GM12891 (cell line): ENCODE results near the gene COL17A1.

ENCODE experiments used
- DNase-seq: peaks from one replicate; pipeline ENCODE4 v3.0.0; 2011; ENCODE audit warnings: low spot score; ENCODE audit not compliant: insufficient read length
- FAIRE-seq: peaks from 2 replicates; lab custom pipeline; 2011; peaks lifted over from hg19 to GRCh38; lab: Jason Lieb, UNC
- PAX5 ChIP-seq: IDR thresholded peaks from 2 replicates; pipeline ENCODE4 v1.6.1; 2011; ENCODE audit warnings: low read length, moderate library complexity, mild to moderate bottlenecking; ENCODE audit not compliant: insufficient read depth, severe bottlenecking
- POLR2A ChIP-seq: IDR thresholded peaks from 2 replicates; pipeline ENCODE4 v1.6.1; 2011; ENCODE audit warnings: low read depth, low read length, control low read depth
- POLR2AphosphoS5 ChIP-seq: IDR thresholded peaks from 2 replicates; pipeline ENCODE4 v1.6.1; 2011; ENCODE audit warnings: low read depth, low read length, control low read depth
- POU2F2 ChIP-seq: IDR thresholded peaks from 2 replicates; pipeline ENCODE4 v1.6.1; 2011; ENCODE audit warnings: low read depth, mild to moderate bottlenecking, control low read depth, low read length, moderate library complexity
- SPI1 ChIP-seq: IDR thresholded peaks from 2 replicates; pipeline ENCODE4 v1.6.1; 2011; ENCODE audit warnings: low read depth, low read length, control low read depth
- TAF1 ChIP-seq: IDR thresholded peaks from 2 replicates; pipeline ENCODE4 v1.6.1; 2011; ENCODE audit warnings: low read depth, low read length, control low read depth

The COL17A1 gene

GRCh38 chr10:104036069-104036384 is 49.7 kb downstream of the COL17A1 start:
- FAIRE-seq = no peak
- TF ChIP-seq TAF1 = no peak
- TF ChIP-seq POLR2A = no peak
- TF ChIP-seq PAX5 = no peak
- DNase-seq = no peak

DNA sequence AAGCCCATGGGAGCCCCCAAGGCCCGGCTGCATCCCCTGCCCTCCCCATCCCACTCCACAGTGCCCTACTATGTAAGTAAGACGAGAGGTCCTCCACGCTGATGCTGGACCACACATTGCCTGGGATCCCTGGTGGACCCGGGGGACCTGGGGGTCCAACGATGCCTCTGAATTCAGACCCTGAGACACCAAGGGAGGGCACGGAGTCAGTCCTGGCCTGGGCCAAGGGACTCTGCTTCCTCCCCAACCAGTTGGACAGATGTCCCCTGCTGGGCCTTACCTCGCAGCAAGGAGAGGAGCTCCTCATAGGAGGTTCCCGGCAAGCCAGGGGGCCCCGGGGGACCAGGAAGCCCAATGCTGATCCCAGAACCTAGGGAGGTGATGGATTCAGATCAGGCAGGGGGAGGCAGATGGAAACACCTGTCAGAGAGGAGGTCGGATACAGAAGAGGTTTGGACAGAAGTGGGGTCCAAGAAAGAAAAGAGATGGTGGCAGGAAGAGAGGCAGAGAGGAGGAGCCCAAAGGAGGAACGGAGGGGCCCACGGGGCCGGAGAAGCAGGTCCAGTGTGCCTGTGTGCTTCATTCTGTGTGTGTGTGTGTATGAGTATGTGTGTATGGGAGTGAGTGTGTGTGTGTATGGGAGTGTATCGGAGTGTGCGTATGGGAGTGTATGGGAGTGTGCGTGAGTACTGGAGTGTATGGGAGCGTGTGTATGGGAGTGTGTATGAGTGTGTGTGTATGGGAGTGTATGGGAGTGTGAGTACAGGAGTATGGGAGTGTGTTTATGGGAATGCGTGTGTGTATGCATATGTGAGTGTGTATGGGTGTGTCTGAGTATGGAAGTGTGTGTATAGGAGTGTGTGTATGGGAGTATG is 50.2 kb downstream of the COL17A1 start:
- TF ChIP-seq POLR2AphosphoS5 = no peak
- no peak for TF ChIP-seq SPI1
- no peak for TF ChIP-seq PAX5
- no peak for TF ChIP-seq POLR2A
- no peak for TF ChIP-seq TAF1
- TF ChIP-seq POU2F2 = no peak
- DNase-seq (no peak), FAIRE-seq (peak; percentile 90)

DNA sequence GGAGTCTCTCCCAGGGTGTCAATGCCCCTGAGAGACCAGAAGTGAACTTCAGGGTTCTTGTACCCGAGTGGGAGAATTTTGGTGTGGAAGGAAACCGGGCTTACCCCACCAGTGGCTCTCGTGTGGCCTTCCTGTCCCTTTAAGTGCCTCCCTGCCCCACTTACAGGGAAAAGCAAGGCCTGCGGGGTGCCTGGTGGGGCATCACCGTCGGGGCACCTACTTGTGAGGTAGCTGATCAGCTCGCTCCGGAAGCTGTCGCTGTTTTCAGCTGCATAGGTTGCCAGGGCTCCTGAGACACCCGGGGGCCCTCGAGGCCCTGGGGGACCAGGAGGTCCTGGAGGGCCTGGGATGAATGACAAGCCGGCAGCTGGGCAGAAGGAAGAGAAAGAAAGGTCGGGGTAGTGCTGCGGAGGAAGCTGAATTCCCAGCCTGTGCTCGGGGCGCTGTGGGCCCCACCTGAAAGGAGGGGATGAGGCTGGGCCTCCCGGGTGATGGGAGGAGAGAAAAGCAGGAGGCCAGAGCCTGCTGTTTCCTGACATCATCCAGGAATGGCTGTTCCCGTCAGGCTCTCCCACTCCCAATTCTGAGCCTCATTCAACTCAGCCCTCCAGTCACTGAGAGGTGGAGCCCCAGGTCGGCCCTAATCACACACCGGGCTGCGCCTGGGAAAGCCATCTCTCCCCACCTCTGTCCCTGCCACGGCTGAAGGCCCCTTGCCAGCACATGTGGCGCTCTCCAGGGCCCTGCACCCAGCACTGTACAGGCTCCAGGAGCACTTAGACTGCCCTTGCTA is 51.1 kb downstream of the COL17A1 start:
- no peak for DNase-seq
- FAIRE-seq = no peak
- TF ChIP-seq POU2F2 = no peak
- TF ChIP-seq POLR2A = no peak
- no peak for TF ChIP-seq TAF1
- TF ChIP-seq SPI1 = no peak
- no peak for TF ChIP-seq POLR2AphosphoS5
- TF ChIP-seq PAX5 = no peak

DNA sequence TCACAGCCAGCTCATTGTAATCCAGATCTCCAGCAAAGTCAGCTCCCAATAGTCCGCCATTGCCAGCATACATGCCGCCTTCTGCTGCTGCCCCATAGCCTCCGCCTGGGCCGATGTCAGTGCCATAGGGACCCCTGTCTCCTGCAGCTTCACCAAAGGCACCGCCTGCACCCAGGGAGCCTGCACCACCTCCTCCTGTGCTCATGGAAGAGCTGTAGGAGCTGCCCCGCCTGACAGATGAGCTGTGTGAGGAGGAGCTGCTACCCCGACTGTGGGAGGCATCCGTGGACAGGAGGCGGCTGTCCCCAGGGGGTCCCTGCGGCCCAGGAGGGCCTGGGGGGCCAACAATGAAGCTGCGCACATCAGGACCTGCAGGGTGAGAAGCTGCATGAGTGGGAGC is 51.7 kb downstream of the COL17A1 start:
- TF ChIP-seq POLR2A (no peak), TAF1 (no peak), SPI1 (no peak), PAX5 (no peak), POU2F2 (no peak), POLR2AphosphoS5 (no peak)
- DNase-seq = no peak
- FAIRE-seq = no peak

DNA sequence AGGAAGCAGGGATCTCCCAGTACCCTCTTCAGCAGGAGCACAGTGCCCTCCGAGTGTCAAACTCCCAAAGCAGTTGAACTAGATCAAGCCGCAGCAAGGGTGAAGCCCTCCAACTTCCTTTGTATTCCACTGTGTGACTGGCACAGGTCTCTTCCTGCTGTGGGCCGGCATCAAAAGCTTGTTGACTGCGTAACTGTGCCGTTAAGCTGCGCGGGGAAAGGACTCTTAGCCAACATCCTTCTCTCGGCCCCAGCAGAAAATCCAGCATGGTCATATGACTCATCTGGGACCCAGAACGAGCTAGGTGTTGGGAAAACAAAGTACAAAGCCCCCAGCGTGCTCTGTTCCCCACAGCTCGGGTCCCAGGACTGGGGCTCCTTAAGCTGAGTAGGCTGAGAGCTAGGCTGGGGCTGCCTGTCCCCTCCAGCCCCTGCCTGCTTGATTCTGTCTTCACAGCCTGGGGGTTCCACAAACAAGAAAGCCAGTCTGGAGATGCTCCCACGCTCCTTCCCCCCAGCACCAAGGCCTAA is 52.2 kb downstream of the COL17A1 start:
- no peak for FAIRE-seq
- no peak for TF ChIP-seq SPI1
- TF ChIP-seq POLR2A = no peak
- no peak for TF ChIP-seq POU2F2
- no peak for TF ChIP-seq POLR2AphosphoS5
- no peak for TF ChIP-seq TAF1
- no peak for TF ChIP-seq PAX5
- DNase-seq = no peak

- FAIRE-seq (no peak), DNase-seq (no peak)
- TF ChIP-seq POU2F2 = no peak
- TF ChIP-seq PAX5 = no peak
- TF ChIP-seq POLR2A = no peak
- no peak for TF ChIP-seq TAF1
- TF ChIP-seq SPI1 = no peak
- no peak for TF ChIP-seq POLR2AphosphoS5
These were observed 53.4 kb downstream of the COL17A1 start for GRCh38 chr10:104032144-104032775.

DNA sequence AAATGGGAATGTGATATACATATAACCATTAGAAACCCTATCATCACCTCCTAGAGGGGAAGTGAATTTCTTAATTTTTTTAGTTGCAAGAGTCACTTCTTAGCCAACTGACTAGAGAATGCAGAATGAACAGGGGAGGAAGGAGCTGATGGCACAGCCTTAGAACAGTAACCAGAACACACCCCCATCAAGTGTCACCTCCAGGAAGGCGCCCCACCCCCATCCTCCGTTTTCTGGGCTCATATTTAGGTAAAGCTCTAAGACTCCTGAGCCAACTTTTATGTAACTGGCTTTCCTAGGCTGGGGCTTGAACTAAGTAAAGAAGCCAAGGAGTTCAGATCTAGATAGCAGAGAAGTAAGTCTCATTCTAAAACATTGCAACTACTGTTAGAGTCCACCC is 54.0 kb downstream of the COL17A1 start:
- FAIRE-seq (no peak), DNase-seq (no peak)
- no peak for TF ChIP-seq POLR2AphosphoS5
- TF ChIP-seq TAF1 = no peak
- TF ChIP-seq POLR2A = no peak
- no peak for TF ChIP-seq PAX5
- TF ChIP-seq POU2F2 = no peak
- TF ChIP-seq SPI1 = no peak

DNA sequence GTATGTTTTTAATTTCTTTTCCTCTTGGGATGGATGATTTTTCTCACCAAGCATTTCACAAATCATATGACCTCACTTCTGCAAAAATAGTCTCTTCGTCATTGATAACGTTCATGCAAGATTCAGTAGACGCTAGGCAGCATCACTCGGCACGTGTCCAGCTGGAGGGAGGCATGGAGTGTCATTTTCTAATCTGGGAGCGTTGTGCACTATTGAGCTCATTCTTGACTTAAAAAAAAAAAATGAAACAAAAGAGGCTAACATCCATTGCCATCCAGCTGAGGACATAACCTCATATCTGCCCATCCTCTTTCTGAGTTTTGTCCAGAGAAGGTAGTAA is 56.2 kb downstream of the COL17A1 start:
- FAIRE-seq (no peak), DNase-seq (no peak)
- TF ChIP-seq TAF1 = no peak
- TF ChIP-seq PAX5 = no peak
- TF ChIP-seq POU2F2 = no peak
- TF ChIP-seq POLR2A = no peak
- no peak for TF ChIP-seq POLR2AphosphoS5
- no peak for TF ChIP-seq SPI1

GRCh38 chr10:104028823-104029520 is 56.7 kb downstream of the COL17A1 start:
- TF ChIP-seq POLR2AphosphoS5 (no peak), PAX5 (no peak), SPI1 (no peak), POLR2A (no peak), POU2F2 (no peak)
- DNase-seq = no peak
- no peak for FAIRE-seq
